Gastroesophageal sphincter (tissue), 4 donors: ENCODE measurements around the gene ADAM30. TPM values are rescaled to one million over a fixed set of nuclear protein-coding genes. Genes with fewer than 3 reads are reported as not detected.

Experiments
- ATAC-seq: fragments of 150-250 bp; one replicate; pipeline ENCODE4 v1.9.1; 2016; ENCODE audit warnings: mild to moderate bottlenecking, moderate library complexity
- H3K27ac ChIP-seq, 4 donors: fragments of 200-600 bp; sonication (generic) in 3 of 4; 1 replicate in 3 of 4; 2 replicates in 1 of 4; pipeline ENCODE4 v1.5.1; 2016 to 2019
- H3K27me3 ChIP-seq: fragments of 200-600 bp; sonication (generic); one replicate; pipeline ENCODE4 v1.5.1; 2019
- H3K36me3 ChIP-seq, 2 donors: fragments of 200-600 bp; sonication (generic); one replicate each; pipeline ENCODE4 v1.5.1; 2019; ENCODE audit warnings: control low read depth in 1 of 2
- H3K4me1 ChIP-seq, 3 donors: fragments of 200-600 bp; sonication (generic); 1 replicate in 2 of 3; 2 replicates in 1 of 3; pipeline ENCODE4 v1.5.1; 2016 to 2019; ENCODE audit warnings: control low read depth in 2 of 3
- H3K4me3 ChIP-seq, 2 donors: fragments of 200-600 bp; sonication (generic); one replicate each; pipeline ENCODE4 v1.5.1; 2019; ENCODE audit warnings: mild to moderate bottlenecking in 1 of 2, moderate library complexity in 1 of 2
- H3K9me3 ChIP-seq, 3 donors: fragments of 200-600 bp; sonication (generic); one replicate each; pipeline ENCODE4 v1.5.1; 2017 to 2019; ENCODE audit warnings: control low read depth in 2 of 3
- CTCF ChIP-seq, 4 experiments: fragments of 200-600 bp in 2 of 4; fragments of 450-650 bp in 2 of 4; sonication (generic) in 1 of 4; IDR thresholded peaks; one replicate each; pipeline ENCODE4 v1.5.1; 2017 to 2019; ENCODE audit warnings: antibody characterized with exemption in 4 of 4, mild to moderate bottlenecking in 2 of 4, moderate library complexity in 2 of 4
- EP300 ChIP-seq: sonication (generic); formaldehyde crosslinking; IDR thresholded peaks from one replicate; pipeline ENCODE4 v1.6.1; 2017; ENCODE audit warnings: antibody characterized with exemption, mild to moderate bottlenecking
- POLR2A ChIP-seq, 2 donors: fragments of 450-650 bp; IDR thresholded peaks; one replicate each; pipeline ENCODE4 v1.6.1; 2017; ENCODE audit warnings: antibody characterized with exemption in 2 of 2, mild to moderate bottlenecking in 2 of 2, moderate library complexity in 1 of 2
- POLR2AphosphoS5 ChIP-seq: sonication (generic); formaldehyde crosslinking; IDR thresholded peaks from one replicate; pipeline ENCODE4 v1.6.1; 2017; ENCODE audit warnings: antibody characterized with exemption
- WGBS, 2 donors: methylation state at CpG; one replicate each; pipeline ENCODE4 v1.1.5; 2018; ENCODE audit warnings: low coverage in 1 of 2; 5-methylcytosine and 5-hydroxymethylcytosine counted together
- total RNA-seq, 4 donors: library from RNA; depleted of rRNA; stranded (reverse); fragments of >200 nt; gene quantifications; one replicate each; pipeline ENCODE4 v1.1.0, GENCODE V29; 2016

ADAM30 gene
- not detected for total RNA-seq

- TF ChIP-seq CTCF (IDR thresholded peaks at IDR 0.05) (no peak), POLR2A (IDR thresholded peaks at IDR 0.05) (no peak), EP300 (no peak), POLR2AphosphoS5 (no peak)
- Histone ChIP-seq H3K27me3 (peaks cover 16% of the 10 kb centered on the region), H3K9me3 (no peaks in the 10 kb centered on the region), H3K36me3 (no peaks in the 10 kb centered on the region), H3K4me1 (no peaks in the 10 kb centered on the region), H3K4me3 (no peak within 1 kb of the TSS), H3K27ac (no peak within 1 kb of the TSS)
- WGBS, 2 donors: 51% methylated on average over 23 of the region's 24 CpGs; no CpG with 5 or more reads in 1 of the 2 donors
- no peak for ATAC-seq
These were observed at the start of gene ADAM30 for GRCh38 chr1:119896303-119896702. Gene ADAM30 (minus strand): TSS chr1:119896515. CDS start chr1:119896336, 179 bp downstream.

- no peak for ATAC-seq
- 57 to 68% methylated on average over 1 to 2 of the region's 2 CpGs for WGBS, 2 donors
- Histone ChIP-seq H3K36me3 (peaks cover 4 to 41% of the 10 kb centered on the region in 2 donors), H3K4me3 (no peak overlapping the region), H3K9me3 (no peaks in the 10 kb centered on the region), H3K4me1 (peaks cover 0 to 26% (median 0%) of the 10 kb centered on the region in 3 donors), H3K27me3 (no peaks in the 10 kb centered on the region), H3K27ac (no peak overlapping the region)
- TF ChIP-seq EP300: no peak
- no peak for TF ChIP-seq CTCF (IDR thresholded peaks at IDR 0.05)
- no peak for TF ChIP-seq POLR2AphosphoS5
- TF ChIP-seq POLR2A (IDR thresholded peaks at IDR 0.05): no peak
These were observed 46.9 kb upstream of the ADAM30 start for GRCh38 chr1:119943216-119943615.

- Histone ChIP-seq H3K4me3 (no peak overlapping the region), H3K36me3 (peaks cover 9 to 52% of the 10 kb centered on the region in 2 donors), H3K9me3 (no peaks in the 10 kb centered on the region), H3K27me3 (no peaks in the 10 kb centered on the region), H3K4me1 (peaks cover 0 to 15% (median 0%) of the 10 kb centered on the region in 3 donors), H3K27ac (no peak overlapping the region)
- no peak for ATAC-seq
- TF ChIP-seq CTCF (IDR thresholded peaks at IDR 0.05) (no peak), POLR2A (IDR thresholded peaks at IDR 0.05) (no peak), POLR2AphosphoS5 (no peak), EP300 (no peak)
- WGBS, 2 donors: 74 to 86% methylated on average over 2 to 4 of the region's 4 CpGs
These were observed 45.1 kb upstream of the ADAM30 start for GRCh38 chr1:119941392-119941791.

- no peaks in the 10 kb centered on the region for H3K27me3 ChIP-seq
- H3K4me3 ChIP-seq: no peak overlapping the region
- no peak for ATAC-seq
- peaks cover 0 to 8% (median 0%) of the 10 kb centered on the region in 3 donors for H3K4me1 ChIP-seq
- peaks cover 9 to 59% of the 10 kb centered on the region in 2 donors for H3K36me3 ChIP-seq
- TF ChIP-seq POLR2A (IDR thresholded peaks at IDR 0.05) (no peak), CTCF (IDR thresholded peaks at IDR 0.05) (no peak), EP300 (no peak), POLR2AphosphoS5 (no peak)
- no peaks in the 10 kb centered on the region for H3K9me3 ChIP-seq
- H3K27ac ChIP-seq: no peak overlapping the region
These were observed 44.4 kb upstream of the ADAM30 start for GRCh38 chr1:119940697-119941096.

GRCh38 chr1:119937198-119937597 is 40.9 kb upstream of the ADAM30 start:
- no peaks in the 10 kb centered on the region for H3K27me3 ChIP-seq

More at GRCh38 chr1:119937198-119937597, 40.9 kb upstream of the ADAM30 start:
- Histone ChIP-seq H3K4me1 (no peaks in the 10 kb centered on the region), H3K9me3 (peaks cover 0 to 11% (median 0%) of the 10 kb centered on the region in 3 donors), H3K27ac (no peak overlapping the region), H3K36me3 (peaks cover 9 to 94% of the 10 kb centered on the region in 2 donors), H3K4me3 (no peak overlapping the region)
- WGBS, 2 donors: 83 to 100% methylated on average over 1 to 2 of the region's 5 CpGs
- no peak for ATAC-seq
- TF ChIP-seq POLR2A (IDR thresholded peaks at IDR 0.05): no peak
- TF ChIP-seq CTCF (IDR thresholded peaks at IDR 0.05): no peak
- TF ChIP-seq EP300: no peak
- no peak for TF ChIP-seq POLR2AphosphoS5
